Kidney epithelial cell (primary cell): Measurements from ENCODE around the gene AFAP1L2. TPM values are rescaled to one million over a fixed set of nuclear protein-coding genes. Genes with fewer than 3 reads are reported as not detected.

ENCODE experiments used
- DNase-seq: peaks from one replicate; pipeline ENCODE4 v3.0.0-alpha.2; 2010; ENCODE audit warnings: low read depth
- H3K27me3 ChIP-seq: 2 replicates; pipeline ENCODE4 v1.6.0; 2011; ENCODE audit warnings: low read length; ENCODE audit not compliant: control insufficient read depth, insufficient read depth
- H3K36me3 ChIP-seq: 2 replicates; pipeline ENCODE4 v1.5.1; 2011; ENCODE audit warnings: low read length; ENCODE audit not compliant: control insufficient read depth, insufficient read depth
- H3K4me3 ChIP-seq: 2 replicates; pipeline ENCODE4 v1.5.1; 2011; ENCODE audit warnings: low read depth, mild to moderate bottlenecking, control low read depth, low read length
- CTCF ChIP-seq: IDR thresholded peaks from 2 replicates; pipeline ENCODE4 v1.5.1; 2011; ENCODE audit warnings: mild to moderate bottlenecking, moderate library complexity, low read length, control low read depth, inconsistent platforms; ENCODE audit not compliant: insufficient read depth, poor library complexity, severe bottlenecking
- total RNA-seq: library from RNA; depleted of rRNA; stranded (reverse); fragments of >200 nt; gene quantifications from 2 replicates; pipeline ENCODE4 v1.2.3, GENCODE V29; 2015

The AFAP1L2 gene
- total RNA-seq, 1 donor from 2014 or later, result 10.2 TPM

GRCh38 chr10:114285961-114286441 is 118.3 kb downstream of the AFAP1L2 start:
- H3K36me3 ChIP-seq, result no peaks in the 10 kb centered on the region
- no peak for TF ChIP-seq CTCF
- no peak overlapping the region for H3K4me3 ChIP-seq
- H3K27me3 ChIP-seq, result no peaks in the 10 kb centered on the region
- DNase-seq, result no peak

GRCh38 chr10:114284346-114285071 is 119.8 kb downstream of the AFAP1L2 start:
- DNase-seq, result no peak
- H3K27me3 ChIP-seq, result no peaks in the 10 kb centered on the region
- H3K4me3 ChIP-seq, result no peak overlapping the region
- no peaks in the 10 kb centered on the region for H3K36me3 ChIP-seq
- no peak for TF ChIP-seq CTCF

- no peak for TF ChIP-seq CTCF
- H3K4me3 ChIP-seq, result no peak overlapping the region
- H3K36me3 ChIP-seq, result no peaks in the 10 kb centered on the region
- no peaks in the 10 kb centered on the region for H3K27me3 ChIP-seq
- DNase-seq, result no peak
Observed at GRCh38 chr10:114283535-114284234, 120.6 kb downstream of the AFAP1L2 start.

DNA sequence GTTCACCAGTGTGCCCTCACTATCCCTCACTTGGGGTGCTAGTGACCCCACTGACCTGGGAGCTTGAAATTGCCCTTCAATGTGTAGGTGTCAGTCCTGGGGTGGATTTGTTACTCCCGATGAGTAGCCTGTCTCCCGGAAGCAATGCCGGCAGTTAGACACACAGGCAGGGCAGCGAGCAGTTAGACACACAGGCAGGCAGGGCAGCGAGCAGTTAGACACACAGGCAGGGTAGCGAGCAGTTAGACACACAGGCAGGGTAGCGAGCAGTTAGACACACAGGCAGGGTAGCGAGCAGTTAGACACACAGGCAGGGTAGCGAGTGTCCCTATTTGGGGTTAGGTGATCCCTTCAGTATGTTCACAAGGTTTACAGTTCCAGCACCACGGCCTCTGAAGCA is 121.2 kb downstream of the AFAP1L2 start:
- Histone ChIP-seq H3K36me3 (no peaks in the 10 kb centered on the region), H3K27me3 (peaks cover 4% of the 10 kb centered on the region), H3K4me3 (no peak overlapping the region)
- TF ChIP-seq CTCF, result no peak
- DNase-seq, result no peak

- Histone ChIP-seq H3K4me3 (no peak overlapping the region), H3K36me3 (no peaks in the 10 kb centered on the region), H3K27me3 (peaks cover 5% of the 10 kb centered on the region)
- no peak for DNase-seq
- TF ChIP-seq CTCF, result no peak
Observed at GRCh38 chr10:114282526-114282925, 121.8 kb downstream of the AFAP1L2 start.
